Activated B cell treated with CpG ODN at 0.5 μM for 24 hours (primary cell): ENCODE measurements around the gene MLIP. TPM values are rescaled to one million over a fixed set of nuclear protein-coding genes. Genes with fewer than 3 reads are reported as not detected.

Experiments used
- ATAC-seq: fragments of 200-7000 bp; cut with Tn5 transposase; one replicate; pipeline ENCODE4 v1.10.0; 2021; ENCODE audit warnings: low read depth, mild to moderate bottlenecking, moderate library complexity
- CTCF ChIA-PET: fragments of 350-600 bp; sonication (Branson Sonifier 250); formaldehyde crosslinking; loops from one replicate; lab custom pipeline; 2021; ENCODE audit warnings: antibody characterized with exemption; lab: Charles Lee
- POLR2A ChIA-PET: fragments of 350-600 bp; sonication (Branson Sonifier 250); formaldehyde crosslinking; loops from one replicate; lab custom pipeline; 2021; ENCODE audit warnings: antibody characterized with exemption; lab: Charles Lee
- DNase-seq: peaks from one replicate; pipeline ENCODE4 v3.0.0; 2022
- H3K27ac Mint-ChIP-seq: one replicate; pipeline ENCODE4 v1.8.0; 2020; ENCODE audit warnings: mixed read lengths
- H3K27me3 Mint-ChIP-seq: one replicate; pipeline ENCODE4 v1.8.0; 2021; ENCODE audit warnings: mixed read lengths
- H3K36me3 Mint-ChIP-seq: one replicate; pipeline ENCODE4 v1.8.0; 2021; ENCODE audit warnings: low read depth, mixed read lengths
- H3K4me1 Mint-ChIP-seq: one replicate; pipeline ENCODE4 v1.8.0; 2021; ENCODE audit warnings: mixed read lengths
- H3K4me3 Mint-ChIP-seq: one replicate; pipeline ENCODE4 v1.8.0; 2020; ENCODE audit warnings: mild to moderate bottlenecking, mixed read lengths
- H3K9me3 Mint-ChIP-seq: one replicate; pipeline ENCODE4 v1.8.0; 2020; ENCODE audit warnings: mixed read lengths
- CTCF ChIP-seq: fragments of 200-600 bp; IDR thresholded peaks from one replicate; pipeline ENCODE4 v1.8.0; 2022; ENCODE audit warnings: antibody characterized with exemption, mild to moderate bottlenecking
- intact Hi-C: fragments of 100-400 bp; cut with micrococcal nuclease; formaldehyde crosslinking; loops from one replicate; pipeline ENCODE4 v1.15.1; 2024
- total RNA-seq: library from RNA; stranded (reverse); gene quantifications from 2 replicates; pipeline ENCODE4 v1.2.3, GENCODE V29; 2022

Gene MLIP
- total RNA-seq, 1 donor from 2014 or later = not detected

GRCh38 chr6:54125493-54125892 lies 14.2 kb downstream of the MLIP start:
- ChIA-PET CTCF (no interaction called here), POLR2A (no interaction called here)
- Mint-ChIP-seq H3K9me3 (no peaks in the 10 kb centered on the region), H3K27me3 (no peaks in the 10 kb centered on the region), H3K36me3 (no peaks in the 10 kb centered on the region), H3K4me3 (no peak overlapping the region), H3K4me1 (no peaks in the 10 kb centered on the region), H3K27ac (no peak overlapping the region)
- no peak for TF ChIP-seq CTCF
- intact Hi-C loops = no loop called here
- ATAC-seq (no peak), DNase-seq (no peak)

GRCh38 chr6:54130179-54130578 lies 18.9 kb downstream of the MLIP start:
- ATAC-seq (no peak), DNase-seq (no peak)
- no peaks in the 10 kb centered on the region for H3K27me3 Mint-ChIP-seq
- H3K9me3 Mint-ChIP-seq = no peaks in the 10 kb centered on the region
- H3K36me3 Mint-ChIP-seq = no peaks in the 10 kb centered on the region
- TF ChIP-seq CTCF = no peak
- H3K27ac Mint-ChIP-seq = no peak overlapping the region
- ChIA-PET CTCF (no interaction called here), POLR2A (no interaction called here)
- no peak overlapping the region for H3K4me3 Mint-ChIP-seq
- H3K4me1 Mint-ChIP-seq = no peaks in the 10 kb centered on the region
- intact Hi-C loops = no loop called here

GRCh38 chr6:54132587-54132986 lies 21.3 kb downstream of the MLIP start:
- intact Hi-C loops = no loop called here
- H3K36me3 Mint-ChIP-seq = no peaks in the 10 kb centered on the region
- CTCF ChIA-PET = no interaction called here

GRCh38 chr6:54133186-54133585 lies 21.9 kb downstream of the MLIP start:
- no peaks in the 10 kb centered on the region for H3K27me3 Mint-ChIP-seq
- DNase-seq (no peak), ATAC-seq (no peak)
- ChIA-PET CTCF (no interaction called here), POLR2A (no interaction called here)
- no peak for TF ChIP-seq CTCF
- no peak overlapping the region for H3K4me3 Mint-ChIP-seq
- H3K36me3 Mint-ChIP-seq = no peaks in the 10 kb centered on the region
- H3K27ac Mint-ChIP-seq = no peak overlapping the region
- intact Hi-C loops = no loop called here
- no peaks in the 10 kb centered on the region for H3K4me1 Mint-ChIP-seq
- no peaks in the 10 kb centered on the region for H3K9me3 Mint-ChIP-seq

More at GRCh38 chr6:54132587-54132986, 21.3 kb downstream of the MLIP start:
- H3K27me3 Mint-ChIP-seq = no peaks in the 10 kb centered on the region
- ATAC-seq (no peak), DNase-seq (no peak)
- POLR2A ChIA-PET = no interaction called here
- no peak overlapping the region for H3K4me3 Mint-ChIP-seq
- H3K4me1 Mint-ChIP-seq = no peaks in the 10 kb centered on the region
- no peak for TF ChIP-seq CTCF
- H3K27ac Mint-ChIP-seq = no peak overlapping the region
- no peaks in the 10 kb centered on the region for H3K9me3 Mint-ChIP-seq

- no peak for ATAC-seq
- ChIA-PET POLR2A (no interaction called here), CTCF (interaction anchor here (0.7 kb wide), 1 partner anchor 890 kb away, joined by 3 read pairs; no protein-coding TSS in a partner anchor)
- no peaks in the 10 kb centered on the region for H3K27me3 Mint-ChIP-seq
- no peaks in the 10 kb centered on the region for H3K9me3 Mint-ChIP-seq
- H3K36me3 Mint-ChIP-seq = no peaks in the 10 kb centered on the region
- H3K27ac Mint-ChIP-seq = no peak overlapping the region
- H3K4me1 Mint-ChIP-seq = no peaks in the 10 kb centered on the region
- no peak overlapping the region for H3K4me3 Mint-ChIP-seq
- DNase-seq = no peak
- intact Hi-C loops = no loop called here
- TF ChIP-seq CTCF = no peak
These were observed 23.7 kb downstream of the MLIP start for GRCh38 chr6:54134935-54135334.
